ENCODE results near the gene SRD5A1.
A peak's percentile ranks its signal among the peaks of the same experiment; 100 is the strongest.

Gene SRD5A1

GRCh38 chr5:6632888-6633468, at the start of gene SRD5A1, which contains the start of gene NSUN2:
TSS of gene SRD5A1 (plus strand) at chr5:6633440. CDS start at chr5:6633577, 137 bp downstream.
TSS of gene NSUN2 (minus strand) at chr5:6633044. CDS start at chr5:6632979, 65 bp downstream.
- DNase-seq (ENCODE audit: low read depth in 2 of 2), result peak; percentile 85 to 87

GRCh38 chr5:6584101-6584645, 49.1 kb upstream of the SRD5A1 start:
- no peak for DNase-seq (ENCODE audit: low read depth in 2 of 2)

GRCh38 chr5:6584727-6585126, 48.5 kb upstream of the SRD5A1 start:
- no peak for DNase-seq (ENCODE audit: low read depth in 2 of 2)

GRCh38 chr5:6585168-6585567, 48.1 kb upstream of the SRD5A1 start:
- no peak for DNase-seq (ENCODE audit: low read depth in 2 of 2)

GRCh38 chr5:6585939-6586646, 47.1 kb upstream of the SRD5A1 start:
- DNase-seq (ENCODE audit: low read depth in 2 of 2), result no peak

- DNase-seq (ENCODE audit: low read depth in 2 of 2), result no peak
These were observed 46.6 kb upstream of the SRD5A1 start for GRCh38 chr5:6586647-6587042.

- no peak for DNase-seq (ENCODE audit: low read depth in 2 of 2)
These were observed 46.1 kb upstream of the SRD5A1 start for GRCh38 chr5:6587171-6587570.

- no peak for DNase-seq (ENCODE audit: low read depth in 2 of 2)
These were observed 42.7 kb upstream of the SRD5A1 start for GRCh38 chr5:6590581-6590980.

- DNase-seq (ENCODE audit: low read depth in 2 of 2), result no peak
These were observed 41.5 kb upstream of the SRD5A1 start for GRCh38 chr5:6591671-6592288.

GRCh38 chr5:6592601-6593000, 40.6 kb upstream of the SRD5A1 start:
- no peak for DNase-seq (ENCODE audit: low read depth in 2 of 2)

GRCh38 chr5:6593148-6594016, 39.9 kb upstream of the SRD5A1 start:
- DNase-seq (ENCODE audit: low read depth in 2 of 2), result no peak

- no peak for DNase-seq (ENCODE audit: low read depth in 2 of 2)
These were observed 39.2 kb upstream of the SRD5A1 start for GRCh38 chr5:6594066-6594465.

GRCh38 chr5:6595405-6595804, 37.8 kb upstream of the SRD5A1 start:
- no peak for DNase-seq (ENCODE audit: low read depth in 2 of 2)

GRCh38 chr5:6596388-6596787, 36.9 kb upstream of the SRD5A1 start:
- DNase-seq (ENCODE audit: low read depth in 2 of 2), result no peak

- no peak for DNase-seq (ENCODE audit: low read depth in 2 of 2)
These were observed 35.7 kb upstream of the SRD5A1 start for GRCh38 chr5:6597557-6597956.

- no peak for DNase-seq (ENCODE audit: low read depth in 2 of 2)
These were observed 34.8 kb upstream of the SRD5A1 start for GRCh38 chr5:6598351-6598900.

- no peak for DNase-seq (ENCODE audit: low read depth in 2 of 2)
These were observed 33.5 kb upstream of the SRD5A1 start for GRCh38 chr5:6599739-6600138.

- no peak for DNase-seq (ENCODE audit: low read depth in 2 of 2)
These were observed 32.0 kb upstream of the SRD5A1 start for GRCh38 chr5:6601271-6601670.

GRCh38 chr5:6601816-6602215, 31.4 kb upstream of the SRD5A1 start:
- no peak for DNase-seq (ENCODE audit: low read depth in 2 of 2)

GRCh38 chr5:6602441-6602840, 30.8 kb upstream of the SRD5A1 start:
- no peak for DNase-seq (ENCODE audit: low read depth in 2 of 2)

GRCh38 chr5:6603643-6604042, 29.6 kb upstream of the SRD5A1 start:
- DNase-seq (ENCODE audit: low read depth in 2 of 2), result no peak

GRCh38 chr5:6604341-6604740, 28.9 kb upstream of the SRD5A1 start:
- no peak for DNase-seq (ENCODE audit: low read depth in 2 of 2)
